Measurements from ENCODE around the gene HOXB9. TPM values are rescaled to one million over a fixed set of nuclear protein-coding genes. Genes with fewer than 3 reads are reported as not detected.

HOXB9 gene
- total RNA-seq, 4 donors from 2014 or later: 13.7 to 47.5 (median 24.9) TPM

GRCh38 chr17:48587276-48588073 lies 38.7 kb downstream of the HOXB9 start:
- no peaks in the 10 kb centered on the region for H3K9me3 ChIP-seq
- DNase-seq: peak in 2 of 3 donors; percentile 45 to 50
- peak overlapping the region in 1 of 4 donors; percentile 66 for H3K4me3 ChIP-seq
- H3K27me3 ChIP-seq: no peaks in the 10 kb centered on the region
- H3K36me3 ChIP-seq: peaks cover 0 to 12% (median 0%) of the 10 kb centered on the region in 3 donors
- H3K4me1 ChIP-seq: peaks cover 0 to 64% (median 6%) of the 10 kb centered on the region in 4 donors
- H3K27ac ChIP-seq: peak overlapping the region; percentile 20 to 92 (median 74)
- TF ChIP-seq CTCF (IDR thresholded peaks at IDR 0.05): no peak
- peak in 1 of 2 donors; percentile 8 for TF ChIP-seq POLR2A (IDR thresholded peaks at IDR 0.05)

- H3K36me3 ChIP-seq: peaks cover 0 to 8% (median 0%) of the 10 kb centered on the region in 3 donors
- H3K4me1 ChIP-seq: peaks cover 0 to 69% (median 5%) of the 10 kb centered on the region in 4 donors
- peak overlapping the region; percentile 58 to 92 (median 74) for H3K27ac ChIP-seq
- TF ChIP-seq CTCF (IDR thresholded peaks at IDR 0.05): no peak
- TF ChIP-seq POLR2A (IDR thresholded peaks at IDR 0.05): no peak
- H3K4me3 ChIP-seq: peak overlapping the region; percentile 40 to 66 (median 54)
- H3K27me3 ChIP-seq: no peaks in the 10 kb centered on the region
- H3K9me3 ChIP-seq: no peaks in the 10 kb centered on the region
- DNase-seq: peak in 1 of 3 donors; percentile 61
Measured at GRCh38 chr17:48586355-48587258, 39.6 kb downstream of the HOXB9 start.

GRCh38 chr17:48584223-48584741 lies 41.9 kb downstream of the HOXB9 start:
- Histone ChIP-seq H3K4me1 (peaks cover 0 to 62% (median 5%) of the 10 kb centered on the region in 4 donors), H3K36me3 (no peaks in the 10 kb centered on the region), H3K27me3 (no peaks in the 10 kb centered on the region), H3K9me3 (no peaks in the 10 kb centered on the region), H3K27ac (peak overlapping the region in 2 of 4 donors; percentile 89 to 92), H3K4me3 (no peak overlapping the region)
- no peak for DNase-seq
- TF ChIP-seq CTCF (IDR thresholded peaks at IDR 0.05) (no peak), POLR2A (IDR thresholded peaks at IDR 0.05) (no peak)

- DNase-seq: no peak
- Histone ChIP-seq H3K9me3 (no peaks in the 10 kb centered on the region), H3K36me3 (no peaks in the 10 kb centered on the region), H3K4me3 (no peak overlapping the region), H3K4me1 (peaks cover 0 to 67% (median 5%) of the 10 kb centered on the region in 4 donors), H3K27me3 (no peaks in the 10 kb centered on the region), H3K27ac (peak overlapping the region in 2 of 4 donors; percentile 89 to 92)
- no peak for TF ChIP-seq CTCF (IDR thresholded peaks at IDR 0.05)
- no peak for TF ChIP-seq POLR2A (IDR thresholded peaks at IDR 0.05)
Measured at GRCh38 chr17:48583708-48584222, 42.4 kb downstream of the HOXB9 start.

- TF ChIP-seq CTCF (IDR thresholded peaks at IDR 0.05) (no peak), POLR2A (IDR thresholded peaks at IDR 0.05) (no peak)
- Histone ChIP-seq H3K4me1 (peaks cover 0 to 70% (median 6%) of the 10 kb centered on the region in 4 donors), H3K4me3 (peak overlapping the region in 1 of 4 donors; percentile 61), H3K9me3 (no peaks in the 10 kb centered on the region), H3K27me3 (no peaks in the 10 kb centered on the region), H3K27ac (peak overlapping the region; percentile 71 to 92 (median 84)), H3K36me3 (no peaks in the 10 kb centered on the region)
- no peak for DNase-seq
Measured at GRCh38 chr17:48582750-48583069, 43.4 kb downstream of the HOXB9 start.
